Stimulated activated CD8-positive, alpha-beta memory T cell treated with anti-CD3 and anti-CD28 coated beads, Interleukin-4, amount 100 ng/mL, for 24 hours (primary cell): ENCODE results near the gene TAF1B.

Experiments used
- DNase-seq: peaks from one replicate; pipeline ENCODE4 v3.0.0-alpha.2; 2020; ENCODE audit warnings: low read depth

Gene TAF1B

DNA sequence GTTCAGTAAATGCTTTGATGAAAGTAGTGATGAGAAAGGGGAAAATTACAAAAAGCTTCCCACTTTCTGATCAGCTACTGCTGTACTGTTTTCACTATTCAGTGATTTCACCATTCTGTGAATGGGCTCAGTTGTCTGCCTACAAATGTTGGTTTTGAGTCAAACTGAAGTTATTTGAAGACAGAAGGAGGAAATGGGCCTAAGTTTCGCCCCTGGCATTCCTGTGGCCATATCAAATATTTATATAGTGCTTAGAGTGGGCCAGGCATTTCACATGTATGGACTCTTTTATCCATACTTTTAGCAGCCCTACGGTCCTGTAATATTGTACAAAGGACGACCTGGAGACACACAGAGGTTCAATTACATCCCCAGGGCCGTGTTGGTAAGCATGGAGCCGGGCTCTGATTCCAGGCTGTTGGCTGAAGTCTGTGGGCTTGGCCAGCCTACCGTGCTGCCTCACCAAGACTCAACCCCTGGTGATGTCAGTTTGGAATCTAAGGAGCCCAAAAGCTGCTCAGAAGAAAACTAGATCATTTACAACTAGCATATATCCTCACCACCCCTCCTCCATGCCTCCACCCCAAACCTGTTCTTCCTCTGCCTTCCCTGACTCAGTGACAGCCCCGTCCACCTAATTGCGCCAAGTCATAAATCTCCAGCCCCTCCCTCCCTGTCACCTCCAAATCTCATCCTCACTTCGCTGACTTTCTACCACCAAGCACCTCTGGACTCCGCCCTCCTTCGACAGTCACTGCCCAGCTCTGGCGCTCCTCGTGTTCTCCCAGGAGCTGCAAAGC lies 98.1 kb downstream of the TAF1B start:
- no peak for DNase-seq

DNA sequence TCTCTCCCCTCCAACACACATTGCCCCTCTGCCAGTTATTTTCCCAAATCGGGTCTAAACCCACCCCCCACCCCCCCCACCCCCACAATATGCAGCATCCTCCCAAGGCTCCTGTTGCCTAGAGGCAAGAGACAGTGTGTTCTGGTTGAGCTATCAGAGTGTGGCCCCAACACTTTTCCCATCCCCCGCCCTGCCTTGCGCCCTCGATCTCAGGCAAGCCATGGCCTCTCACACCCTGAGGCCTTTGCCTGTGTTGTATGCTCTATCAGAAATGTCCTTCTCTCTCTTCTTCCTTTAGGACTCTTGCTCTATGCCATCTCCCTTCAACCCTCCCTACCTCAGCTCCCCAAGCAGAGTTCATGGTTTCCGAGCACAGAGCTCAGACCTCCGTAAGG lies 98.7 kb downstream of the TAF1B start:
- DNase-seq = no peak

DNA sequence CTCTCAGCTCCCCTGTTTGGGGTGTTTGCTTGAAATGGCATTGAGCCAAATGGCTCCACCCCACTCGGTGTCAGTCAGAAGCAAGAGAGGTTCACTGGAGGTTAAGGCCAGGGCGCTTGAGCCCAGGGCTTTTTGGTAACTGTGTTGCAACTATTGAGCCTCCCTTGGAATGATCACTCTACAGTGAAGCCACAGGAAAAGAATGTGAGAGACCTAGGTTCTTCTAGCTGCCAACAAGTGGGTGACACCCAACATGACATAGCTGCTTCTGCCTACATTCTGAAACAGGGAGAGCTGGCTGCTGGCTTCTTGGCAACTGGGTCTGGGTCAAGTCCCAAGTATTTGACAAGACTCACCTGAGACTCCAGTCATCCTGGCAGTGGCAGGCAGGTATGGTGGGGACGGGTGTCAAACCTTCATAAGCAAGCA lies 101.1 kb downstream of the TAF1B start:
- DNase-seq = no peak

DNA sequence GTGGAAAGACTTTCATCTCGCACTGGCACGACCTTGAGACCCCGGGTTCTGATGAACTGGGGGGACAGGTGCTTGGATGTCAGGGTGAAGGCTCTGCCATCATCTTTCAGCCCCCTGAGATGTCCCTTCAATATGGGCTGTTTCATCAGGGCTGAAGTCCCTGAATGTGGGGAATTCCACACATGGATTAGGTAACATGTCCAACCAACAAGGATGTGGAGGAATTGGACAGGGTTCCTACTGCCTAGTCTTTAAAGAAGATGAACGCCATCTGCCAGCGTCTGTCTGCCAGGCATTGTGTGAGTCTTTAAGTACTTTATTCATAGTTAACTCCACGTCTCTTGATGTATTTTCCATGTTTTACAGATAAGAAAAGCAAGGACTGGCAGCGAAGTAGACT lies 102.3 kb downstream of the TAF1B start:
- no peak for DNase-seq

DNA sequence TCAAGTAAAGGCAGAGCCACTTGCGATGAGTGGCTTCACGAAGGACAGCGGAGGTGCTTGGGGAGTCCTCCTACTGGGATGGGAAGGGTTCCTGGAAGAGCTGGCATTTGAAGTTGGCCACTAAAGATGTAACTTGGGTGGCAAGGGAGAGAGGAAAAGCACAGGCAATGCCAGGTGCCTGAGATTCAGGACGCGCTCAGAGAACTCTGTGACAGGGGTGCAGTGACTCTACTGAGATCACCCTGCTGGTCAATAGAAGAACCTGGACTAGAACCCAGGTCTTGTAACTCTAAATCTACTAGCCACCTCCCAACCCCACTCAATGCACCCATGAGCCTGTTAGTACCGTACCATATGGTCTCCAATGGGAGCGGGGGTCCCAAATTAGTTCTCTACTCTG lies 102.8 kb downstream of the TAF1B start:
- DNase-seq = no peak

DNA sequence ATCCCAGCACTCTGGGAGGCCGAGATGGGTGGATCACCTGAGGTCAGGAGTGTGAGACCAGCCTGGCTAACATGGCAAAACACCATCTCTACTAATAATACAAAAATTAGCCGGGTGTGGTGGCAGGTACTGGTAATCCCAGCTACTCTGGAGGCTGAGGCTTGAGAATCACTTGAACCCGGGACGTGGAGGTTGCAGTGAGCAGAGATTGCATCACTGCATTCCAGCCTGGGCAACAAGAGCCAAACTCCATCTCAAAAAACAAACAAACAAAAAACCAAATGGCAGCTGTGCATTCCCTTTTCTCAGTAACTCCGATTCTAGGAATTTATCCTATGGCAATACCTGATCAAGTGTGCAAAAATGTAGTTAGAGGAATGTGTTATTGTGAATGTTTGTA lies 103.5 kb downstream of the TAF1B start:
- DNase-seq = no peak

DNA sequence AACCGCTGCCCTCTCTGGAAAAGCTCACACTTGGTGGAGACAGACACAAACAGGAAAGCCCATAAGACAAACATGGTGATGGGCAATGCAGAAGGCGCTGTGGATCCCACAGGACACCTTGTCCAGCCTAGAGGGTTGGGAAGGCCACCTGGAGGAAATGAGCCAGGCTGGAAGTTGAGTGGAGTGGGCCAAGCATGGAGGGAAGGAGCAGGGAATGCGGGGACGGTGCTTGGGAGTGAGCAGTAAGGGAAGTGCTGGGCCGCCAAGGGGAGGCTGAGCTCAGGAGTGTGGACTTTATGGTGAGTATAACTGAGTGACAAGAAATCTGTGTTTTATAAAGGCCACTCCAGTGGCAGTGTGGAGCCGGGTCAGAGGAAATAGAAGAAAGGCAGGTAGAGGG lies 105.4 kb downstream of the TAF1B start:
- no peak for DNase-seq

DNA sequence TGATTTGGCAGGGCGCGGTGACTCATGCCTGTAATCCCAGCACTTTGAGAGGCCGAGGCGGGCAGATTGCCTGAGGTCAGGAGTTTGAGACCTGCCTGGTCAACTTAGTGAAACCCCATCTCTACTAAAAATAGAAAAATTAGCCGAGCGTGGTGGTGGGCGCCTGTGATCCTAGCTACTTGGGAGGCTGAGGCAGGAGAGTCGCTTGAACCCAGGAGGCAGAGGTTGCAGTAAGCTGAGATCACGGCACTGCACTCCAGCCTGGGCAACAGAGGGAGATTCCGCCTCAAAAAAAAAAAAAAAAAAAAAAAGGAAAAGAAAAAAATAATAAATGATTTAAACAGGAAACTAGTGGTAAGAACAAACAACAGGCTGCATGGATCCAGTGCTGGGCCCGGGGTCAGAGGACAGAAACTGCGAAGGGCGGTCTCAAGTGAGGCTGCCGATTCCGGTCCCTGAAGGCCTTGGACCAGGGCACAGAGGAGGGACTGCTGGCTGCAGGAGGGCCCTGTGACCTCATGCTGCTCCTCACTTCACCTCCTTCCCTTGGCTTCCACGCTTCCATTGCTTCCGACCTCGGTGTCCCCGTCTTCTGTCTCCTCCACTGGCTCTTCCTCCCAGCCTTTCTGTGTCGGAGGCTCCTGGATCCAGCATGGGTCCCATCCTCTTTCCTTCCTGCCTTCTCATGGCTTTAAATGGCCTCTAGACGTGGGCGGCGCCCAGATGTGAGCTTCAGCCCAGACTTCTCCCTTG lies 106.1 kb downstream of the TAF1B start:
- no peak for DNase-seq

DNA sequence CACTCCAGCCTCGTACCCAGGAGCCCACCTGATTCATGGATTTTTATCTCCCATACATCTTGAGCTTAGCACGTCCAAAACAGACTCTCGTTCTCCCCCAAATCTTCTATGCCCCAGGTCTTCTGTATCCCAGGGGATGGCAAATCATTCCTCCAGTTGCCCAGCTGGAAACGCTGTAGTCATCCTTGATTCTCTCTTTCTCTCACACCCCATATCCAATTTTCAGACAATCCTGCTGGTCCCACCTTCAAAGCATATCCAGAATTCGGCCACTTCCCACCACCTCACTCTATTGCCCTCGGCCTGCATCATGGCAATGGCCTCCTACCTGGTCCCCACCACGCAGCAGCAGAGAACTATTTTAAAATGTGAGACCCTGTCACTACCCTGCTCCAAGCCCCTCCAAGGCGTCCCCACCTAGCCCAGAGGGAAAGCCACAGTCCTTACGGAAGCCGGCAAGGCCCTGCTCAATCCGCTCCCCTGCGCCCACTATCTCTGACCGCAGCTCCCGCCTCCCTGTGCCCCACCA lies 106.8 kb downstream of the TAF1B start:
- DNase-seq = no peak

DNA sequence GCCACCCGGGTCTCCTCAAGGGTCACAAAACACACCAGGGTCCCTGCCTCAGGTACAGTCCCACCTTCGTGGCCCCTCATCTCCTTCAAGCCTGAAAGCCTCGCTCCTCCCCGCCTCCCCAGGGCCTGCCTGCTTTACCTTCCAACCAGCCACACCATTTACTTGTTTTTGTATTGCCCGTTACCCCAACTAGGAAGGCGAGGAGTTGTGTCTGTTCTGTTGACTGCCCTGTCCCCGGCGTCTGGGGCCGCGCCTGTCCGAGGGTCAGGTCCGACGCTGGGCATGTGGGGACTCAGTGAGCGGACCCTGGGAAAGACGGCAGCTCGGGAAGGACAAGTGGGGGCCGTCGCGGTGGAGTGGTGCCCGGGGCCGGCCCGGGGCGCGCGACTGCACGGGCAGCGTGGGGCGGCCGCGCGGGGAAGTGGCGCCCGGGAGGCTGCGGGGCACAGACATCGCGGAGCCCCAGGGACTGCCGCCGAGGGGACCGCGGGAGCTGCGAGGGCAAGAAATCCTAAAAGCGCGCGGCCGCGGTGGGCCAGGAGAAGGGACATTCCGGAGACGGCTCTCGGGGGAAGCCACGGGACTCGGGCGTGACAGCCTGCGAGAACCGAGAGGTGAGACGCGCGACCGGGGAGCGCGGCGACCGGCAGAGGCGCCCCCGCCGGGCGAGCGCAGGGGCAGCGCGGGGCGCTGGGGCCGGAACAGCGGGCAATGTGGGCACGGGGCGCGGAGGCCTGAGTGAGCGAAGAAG lies 107.4 kb downstream of the TAF1B start:
- no peak for DNase-seq

DNA sequence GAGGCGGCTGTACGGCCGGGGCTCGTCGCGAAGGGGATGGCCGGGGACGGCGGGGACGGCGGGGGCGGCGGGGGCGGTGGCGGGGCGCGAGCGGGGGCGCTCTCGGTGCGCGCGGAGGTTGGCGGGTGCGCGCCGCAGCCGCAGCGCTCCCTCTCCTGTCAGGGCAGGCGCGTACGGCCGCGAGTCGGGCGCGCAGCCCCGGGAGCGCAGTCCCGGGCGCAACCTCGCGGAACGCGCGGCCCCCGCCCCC lies 107.9 kb downstream of the TAF1B start:
- DNase-seq = no peak

DNA sequence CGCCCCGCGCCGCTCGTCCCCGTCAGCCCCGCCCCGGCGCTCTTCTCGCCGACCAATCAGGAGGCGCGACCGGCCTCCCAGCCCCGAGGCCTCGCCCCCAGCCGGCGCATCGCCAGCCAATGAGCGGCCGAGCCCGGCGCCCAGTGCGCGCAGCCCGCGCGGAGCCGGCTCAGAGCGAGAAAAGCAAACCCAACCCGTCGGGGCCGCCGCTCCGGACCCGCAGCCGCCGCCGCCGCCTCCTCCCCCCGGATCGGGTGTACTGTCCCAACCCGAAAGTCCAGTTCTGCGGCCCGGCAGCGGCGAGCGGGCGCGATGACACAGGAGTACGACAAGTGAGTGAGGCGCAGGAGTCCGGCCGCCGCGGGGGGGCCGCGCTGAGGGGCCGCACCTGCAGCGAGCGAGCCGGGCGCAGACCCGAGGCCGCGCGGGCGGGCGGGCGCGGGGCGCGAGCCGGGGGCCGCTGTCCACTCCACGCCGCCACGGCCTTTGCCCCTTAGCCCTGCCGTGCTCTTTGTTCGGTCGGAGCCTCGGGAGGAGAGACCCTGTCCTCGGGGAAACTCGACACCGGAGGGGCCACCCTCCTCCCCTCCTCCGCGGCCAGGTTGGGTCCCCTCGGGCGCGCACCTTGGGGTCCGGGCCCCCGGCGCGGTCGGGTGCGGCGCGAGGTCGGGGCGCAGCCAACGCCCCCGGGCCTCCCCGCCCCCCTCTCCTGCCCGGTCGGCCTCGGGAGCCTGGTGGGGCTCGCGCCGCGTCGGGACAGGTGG lies 108.4 kb downstream of the TAF1B start, which contains the start of gene GRHL1:
GRHL1 (plus strand) TSS at position 172 of the 764 bp plus-strand sequence; CDS start at position 313, 141 bp downstream.
- DNase-seq = peak; percentile 87

DNA sequence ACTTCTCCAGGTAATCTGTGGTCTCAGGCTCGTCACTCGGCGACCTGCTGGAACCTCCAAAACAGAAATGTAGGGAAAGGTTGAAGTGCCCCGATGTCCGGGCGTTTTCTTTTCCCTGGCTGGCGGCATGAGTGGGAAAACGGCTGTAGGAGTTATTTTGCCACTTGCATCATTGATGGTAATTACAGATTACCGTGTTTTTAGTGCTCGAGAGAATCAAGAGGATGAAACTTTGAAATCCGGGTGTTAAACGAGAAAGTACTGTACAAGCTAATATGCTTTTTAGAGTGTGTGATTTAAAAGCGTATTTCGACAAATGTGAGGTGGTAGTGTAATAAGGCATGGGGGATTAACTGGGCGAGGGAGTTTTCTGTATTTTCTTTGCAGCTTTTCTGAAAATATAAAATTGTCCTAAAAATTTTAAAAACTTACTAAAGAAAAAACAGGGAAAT lies 109.0 kb downstream of the TAF1B start:
- no peak for DNase-seq

DNA sequence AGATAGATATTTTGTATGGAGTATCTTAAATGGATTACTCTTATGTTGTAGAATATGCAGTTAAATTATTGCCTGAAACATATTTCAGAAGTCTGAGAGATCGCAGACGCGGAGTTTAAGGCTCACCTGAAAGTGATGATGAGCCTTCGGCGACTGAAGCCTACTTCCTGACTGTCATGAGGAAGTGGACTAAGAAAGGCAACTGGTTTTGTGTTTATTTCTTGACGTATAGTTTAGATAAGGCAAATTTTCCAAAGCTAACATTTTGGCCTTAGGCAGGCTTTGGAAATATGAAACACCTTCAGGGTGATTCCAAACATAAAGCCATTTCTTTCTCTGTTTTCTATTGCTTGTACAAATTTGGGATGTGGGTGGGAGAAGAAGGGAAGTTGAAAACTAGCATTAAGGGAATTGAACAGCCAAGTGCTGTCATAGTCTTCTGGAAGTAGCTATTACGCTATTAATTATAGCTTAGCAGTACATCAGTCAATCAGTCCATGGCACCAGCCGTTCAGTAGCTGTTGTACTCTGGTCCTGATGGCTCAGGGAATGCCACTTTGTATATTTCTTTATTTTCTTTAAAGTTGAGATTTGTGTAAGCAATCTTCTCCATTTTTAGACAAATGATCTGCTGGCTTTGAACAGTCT lies 109.7 kb downstream of the TAF1B start:
- no peak for DNase-seq

DNA sequence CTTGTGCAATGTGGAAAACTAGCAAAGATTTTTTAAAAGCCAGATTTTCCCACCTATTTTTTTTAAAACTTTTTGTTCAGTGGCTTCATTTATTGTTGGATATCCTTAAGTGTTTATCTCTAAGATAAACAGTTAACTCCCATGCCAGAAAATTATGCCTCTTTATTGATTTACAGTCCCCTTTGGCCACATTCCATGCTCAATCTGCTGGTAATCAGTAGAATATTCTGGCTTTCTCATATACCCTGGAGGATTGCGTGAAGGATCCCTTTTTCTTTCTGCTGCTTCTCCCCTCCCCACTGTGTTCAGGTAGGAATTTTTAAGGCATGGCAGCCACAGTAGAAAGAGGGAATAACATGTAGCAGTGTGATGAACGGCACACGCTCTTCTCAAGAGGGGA lies 110.9 kb downstream of the TAF1B start:
- no peak for DNase-seq

DNA sequence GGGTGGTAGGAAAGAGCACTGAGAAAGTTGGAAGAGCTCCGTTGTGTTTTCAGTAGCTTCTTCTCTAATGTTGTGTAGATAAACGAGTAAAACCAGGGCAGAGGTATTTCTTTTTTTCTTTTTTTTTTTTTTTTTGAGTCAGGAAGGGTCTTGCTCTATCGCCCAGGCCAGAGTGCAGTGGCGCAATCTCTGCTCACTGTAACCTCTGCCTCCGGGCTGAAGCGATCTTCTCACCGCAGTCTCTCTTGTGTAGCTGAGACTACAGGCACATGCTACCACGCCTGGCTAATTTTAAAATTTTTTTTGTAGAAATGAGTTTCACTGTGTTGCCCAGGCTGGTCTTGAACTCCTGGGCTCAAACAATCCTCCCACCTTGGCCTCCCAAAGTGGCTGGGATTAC lies 114.8 kb downstream of the TAF1B start:
- no peak for DNase-seq

DNA sequence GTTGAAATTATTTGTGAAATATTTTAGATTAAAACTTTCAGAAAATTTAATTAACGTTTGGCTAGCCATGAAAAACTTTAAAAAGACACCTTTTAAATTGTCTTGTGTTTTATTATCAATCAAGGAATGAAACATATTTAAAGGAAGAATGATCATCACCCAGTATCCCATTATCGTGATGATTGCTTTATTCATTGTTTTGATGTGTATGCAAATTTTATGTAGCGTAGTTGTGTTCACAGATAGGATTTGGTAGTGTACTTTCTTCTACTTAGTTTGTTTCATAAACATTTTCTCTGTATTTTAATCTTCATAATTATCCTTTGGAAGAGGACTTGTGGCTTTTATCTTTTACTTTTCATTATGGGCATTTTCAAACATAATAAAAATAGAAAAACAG lies 116.0 kb downstream of the TAF1B start:
- no peak for DNase-seq

DNA sequence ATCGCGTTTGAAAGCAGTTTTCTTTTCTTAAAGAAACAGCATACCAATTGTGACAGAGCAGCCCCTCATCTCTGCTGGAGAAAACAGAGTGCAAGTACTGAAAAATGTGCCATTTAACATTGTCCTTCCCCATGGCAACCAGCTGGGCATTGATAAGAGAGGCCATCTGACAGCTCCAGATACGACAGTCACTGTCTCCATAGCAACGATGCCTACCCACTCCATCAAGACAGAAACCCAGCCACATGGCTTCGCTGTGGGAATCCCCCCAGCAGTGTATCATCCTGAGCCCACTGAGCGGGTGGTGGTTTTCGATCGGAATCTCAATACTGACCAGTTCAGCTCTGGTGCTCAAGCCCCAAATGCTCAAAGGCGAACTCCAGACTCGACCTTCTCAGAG lies 117.7 kb downstream of the TAF1B start:
- no peak for DNase-seq

DNA sequence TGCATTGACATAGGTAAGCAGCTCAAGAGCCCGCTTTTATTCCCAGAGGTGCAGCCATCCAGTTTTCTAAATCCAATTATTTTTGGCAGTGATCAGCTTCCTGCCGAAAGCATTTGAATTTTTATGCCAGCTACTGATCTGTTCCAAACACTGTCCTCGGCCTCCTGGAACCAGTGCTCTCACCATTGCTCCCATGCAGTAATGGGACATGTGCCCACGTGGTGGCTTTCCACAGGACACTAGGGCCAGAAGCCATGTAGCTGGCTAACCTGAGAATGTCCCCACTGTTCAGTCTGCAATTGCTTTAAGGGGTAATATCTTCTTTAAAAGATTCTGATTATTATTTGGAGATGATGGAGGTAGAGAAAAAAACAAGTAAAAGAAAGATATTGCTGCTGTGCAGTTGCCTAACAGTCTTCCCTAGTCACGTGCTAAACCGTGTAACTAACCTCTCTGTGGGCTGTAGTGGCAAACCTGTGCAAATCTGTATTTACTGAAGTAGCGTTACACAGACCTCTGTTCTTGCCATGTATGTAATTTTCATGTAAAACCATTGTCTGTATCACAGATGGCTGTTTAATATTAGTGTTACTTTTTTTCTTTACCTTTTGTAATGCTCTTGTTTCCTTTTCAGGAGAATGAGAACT lies 121.2 kb downstream of the TAF1B start:
- DNase-seq = no peak

DNA sequence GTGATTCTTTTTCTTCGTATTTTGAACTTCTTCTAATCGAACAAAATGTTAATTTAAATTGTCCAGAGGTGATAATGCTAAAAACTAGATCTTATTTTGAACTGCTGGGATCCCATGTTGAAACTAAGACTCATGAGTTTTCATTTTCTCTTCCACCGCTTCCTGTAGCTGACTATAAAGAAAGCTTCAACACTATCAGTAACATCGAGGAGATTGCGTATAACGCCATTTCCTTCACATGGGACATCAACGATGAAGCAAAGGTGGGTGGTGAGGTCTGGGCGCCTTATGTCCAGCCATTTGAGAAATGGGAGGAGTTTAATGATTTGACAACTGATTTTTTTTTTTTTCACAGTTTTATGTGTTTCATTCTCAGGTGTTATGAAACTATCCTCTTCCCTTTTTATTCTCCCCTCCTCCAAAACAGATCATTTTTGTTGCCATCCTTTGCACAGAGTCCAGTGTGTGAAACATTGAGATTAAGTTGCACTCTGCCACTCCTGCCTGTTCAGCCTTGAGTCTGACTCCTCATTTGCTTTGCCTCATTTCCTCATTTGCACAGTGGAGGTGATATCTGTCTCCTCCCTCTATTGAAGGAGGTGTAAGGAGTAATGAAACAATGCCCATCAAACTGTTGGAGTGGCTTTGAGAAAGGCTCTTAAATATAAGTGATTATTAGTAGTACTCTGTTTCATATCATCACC lies 122.0 kb downstream of the TAF1B start:
- no peak for DNase-seq
